ENCODE results near the gene MAGI3.

DNA sequence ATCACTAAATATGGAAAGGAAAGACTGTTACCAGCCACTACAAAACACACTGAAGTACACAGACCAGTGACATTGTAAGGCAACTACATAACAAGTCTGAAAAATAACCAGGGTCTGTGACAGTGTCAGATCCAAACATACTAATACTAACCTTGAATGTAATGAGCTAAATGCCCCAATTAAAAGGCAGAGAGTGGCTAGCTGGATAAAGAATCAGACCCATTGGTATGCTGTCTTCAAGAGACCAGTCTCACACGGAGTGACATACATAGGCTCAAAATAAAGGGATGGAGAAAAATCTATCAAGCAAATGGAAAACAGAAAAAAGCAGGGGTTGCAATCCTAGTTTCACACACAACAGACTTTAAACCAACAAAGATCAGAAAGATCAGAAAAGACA is 100.1 kb downstream of the MAGI3 start:
- TF ChIP-seq, protein P1, sequence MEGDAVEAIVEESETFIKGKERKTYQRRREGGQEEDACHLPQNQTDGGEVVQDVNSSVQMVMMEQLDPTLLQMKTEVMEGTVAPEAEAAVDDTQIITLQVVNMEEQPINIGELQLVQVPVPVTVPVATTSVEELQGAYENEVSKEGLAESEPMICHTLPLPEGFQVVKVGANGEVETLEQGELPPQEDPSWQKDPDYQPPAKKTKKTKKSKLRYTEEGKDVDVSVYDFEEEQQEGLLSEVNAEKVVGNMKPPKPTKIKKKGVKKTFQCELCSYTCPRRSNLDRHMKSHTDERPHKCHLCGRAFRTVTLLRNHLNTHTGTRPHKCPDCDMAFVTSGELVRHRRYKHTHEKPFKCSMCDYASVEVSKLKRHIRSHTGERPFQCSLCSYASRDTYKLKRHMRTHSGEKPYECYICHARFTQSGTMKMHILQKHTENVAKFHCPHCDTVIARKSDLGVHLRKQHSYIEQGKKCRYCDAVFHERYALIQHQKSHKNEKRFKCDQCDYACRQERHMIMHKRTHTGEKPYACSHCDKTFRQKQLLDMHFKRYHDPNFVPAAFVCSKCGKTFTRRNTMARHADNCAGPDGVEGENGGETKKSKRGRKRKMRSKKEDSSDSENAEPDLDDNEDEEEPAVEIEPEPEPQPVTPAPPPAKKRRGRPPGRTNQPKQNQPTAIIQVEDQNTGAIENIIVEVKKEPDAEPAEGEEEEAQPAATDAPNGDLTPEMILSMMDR (conservative IDR thresholded peaks at IDR 0.05; ENCODE audit: low read depth, low read length) = no peak
- no peak for TF ChIP-seq EZH2 (IDR thresholded peaks at IDR 0.05; ENCODE audit: low read length, unreplicated experiment)

Data from PC-3 (cell line).